HCT116 (cell line): ENCODE results near the gene SIGMAR1. TPM values are rescaled to one million over a fixed set of nuclear protein-coding genes. Genes with fewer than 3 reads are reported as not detected.

Experiments
- ATAC-seq: fragments of 200-7000 bp; cut with Tn5 transposase; 2 replicates; pipeline ENCODE4 v1.9.1; 2020; ENCODE audit warnings: mild to moderate bottlenecking, moderate library complexity
- BruUV-seq: library from RNA; stranded (reverse); fragments of 400-500 nt; replicated peaks from 2 replicates; lab custom pipeline; 2021; lab: Mats Ljungman, UMichigan
- CTCF ChIA-PET: fragments of 300-600 bp; sonication (Branson Sonifier 250); formaldehyde crosslinking; loops from one replicate; lab custom pipeline; 2021; ENCODE audit warnings: antibody characterized with exemption; lab: Charles Lee
- POLR2A ChIA-PET: fragments of 300-600, 350-600 bp; sonication (Branson Sonifier 250); formaldehyde crosslinking; loops from one replicate; lab custom pipeline; 2021; ENCODE audit warnings: antibody characterized with exemption; lab: Charles Lee
- RAD21 ChIA-PET, 2 experiments: fragments of 300-600 bp; sonication (Branson Sonifier 250); formaldehyde crosslinking; loops; one replicate each; lab custom pipeline; 2023; ENCODE audit warnings: low total read pairs in 2 of 2; ENCODE audit not compliant: uncharacterized antibody in 2 of 2, unreplicated experiment in 2 of 2, low non-redundant PET in 1 of 2; lab: Charles Lee
- DNase-seq: peaks from one replicate; pipeline ENCODE4 v3.0.0-alpha.2; 2010; ENCODE audit warnings: low read depth, low spot score
- H2AFZ ChIP-seq: fragments of 200-600 bp; shearing (Covaris generic), sonication (generic); 2 replicates; pipeline ENCODE4 v1.6.1; 2017; ENCODE audit warnings: low read depth, mixed run types, mixed read lengths, antibody characterized with exemption, low read length; ENCODE audit not compliant: poor library complexity, severe bottlenecking
- H3K27ac ChIP-seq: 2 replicates; pipeline ENCODE4 v1.5.1; 2012; ENCODE audit warnings: low read depth, low read length
- H3K27me3 ChIP-seq: fragments of 200-600 bp; sonication (generic); 2 replicates; pipeline ENCODE4 v1.6.1; 2016; ENCODE audit warnings: mixed run types, low read length, mixed read lengths; ENCODE audit not compliant: insufficient read depth
- H3K36me3 ChIP-seq, 2 experiments: fragments of 200-500 bp in 1 of 2; fragments of 200-600 bp in 1 of 2; sonication (Bioruptor generic) in 1 of 2; sonication (generic) in 1 of 2; 2 replicates each; pipeline versions ENCODE4 v1.5.1 to v1.6.1; 2014 to 2016; ENCODE audit warnings: low read length in 2 of 2, inconsistent platforms in 1 of 2, mixed read lengths in 1 of 2, mixed run types in 1 of 2; ENCODE audit not compliant: insufficient read depth in 2 of 2, control insufficient read depth in 1 of 2
- H3K4me1 ChIP-seq, 2 experiments: fragments of 200-600 bp in 1 of 2; sonication (generic) in 1 of 2; 2 replicates each; pipeline versions ENCODE4 v1.5.1 to v1.6.1; 2012 to 2017; ENCODE audit warnings: low read length in 2 of 2, inconsistent platforms in 1 of 2, mild to moderate bottlenecking in 1 of 2, mixed read lengths in 1 of 2, mixed run types in 1 of 2, moderate library complexity in 1 of 2; ENCODE audit not compliant: insufficient read depth in 2 of 2, control insufficient read depth in 1 of 2
- H3K4me2 ChIP-seq: fragments of 200-600 bp; sonication (generic); 2 replicates; pipeline ENCODE4 v1.6.1; 2017; ENCODE audit warnings: mixed run types, low read length, mixed read lengths
- H3K4me3 ChIP-seq, 2 experiments: fragments of 200-600 bp in 1 of 2; sonication (generic) in 1 of 2; replicated peaks in 1 of 2; 2 replicates each; pipeline ENCODE4 v1.5.1; 2011 to 2016; ENCODE audit warnings: low read length in 2 of 2, control low read depth in 1 of 2, low read depth in 1 of 2, mild to moderate bottlenecking in 1 of 2, mixed read lengths in 1 of 2, mixed run types in 1 of 2
- H3K79me2 ChIP-seq: fragments of 200-600 bp; sonication (generic); 2 replicates; pipeline ENCODE4 v1.6.1; 2017; ENCODE audit warnings: mild to moderate bottlenecking, mixed run types, low read length, moderate library complexity, mixed read lengths; ENCODE audit not compliant: insufficient read depth
- H3K9ac ChIP-seq: fragments of 200-600 bp; sonication (generic); 2 replicates; pipeline ENCODE4 v1.6.1; 2016; ENCODE audit warnings: low read length, mixed read lengths
- H3K9me2 ChIP-seq: fragments of 200-600 bp; sonication (generic), shearing (Covaris generic); 2 replicates; pipeline ENCODE4 v1.6.1; 2017; ENCODE audit warnings: mixed run types, mild to moderate bottlenecking, moderate library complexity; ENCODE audit not compliant: insufficient read depth
- H3K9me3 ChIP-seq, 2 experiments: fragments of 200-500 bp in 1 of 2; fragments of 200-600 bp in 1 of 2; sonication (Bioruptor generic) in 1 of 2; sonication (generic) in 1 of 2; 2 replicates each; pipeline ENCODE4 v1.6.1; 2014 to 2017; ENCODE audit warnings: low read length in 2 of 2, mixed read lengths in 2 of 2, inconsistent platforms in 1 of 2, low read depth in 1 of 2, mild to moderate bottlenecking in 1 of 2, mixed run types in 1 of 2, moderate library complexity in 1 of 2; ENCODE audit not compliant: control insufficient read depth in 1 of 2, insufficient read depth in 1 of 2
- H4K20me1 ChIP-seq: fragments of 200-600 bp; sonication (generic), shearing (Covaris generic); 2 replicates; pipeline ENCODE4 v1.6.1; 2017; ENCODE audit warnings: mixed run types, mild to moderate bottlenecking, moderate library complexity; ENCODE audit not compliant: insufficient read depth
- ATF3 ChIP-seq: IDR thresholded peaks from 2 replicates; pipeline ENCODE4 v1.6.1; 2012
- CBX3 ChIP-seq: IDR thresholded peaks from 2 replicates; pipeline ENCODE4 v1.6.1; 2012; ENCODE audit warnings: low read depth
- CEBPB ChIP-seq: IDR thresholded peaks from 2 replicates; pipeline ENCODE4 v1.6.1; 2012; ENCODE audit warnings: low read depth
- CTCF ChIP-seq, 3 experiments: fragments of 200-600 bp in 1 of 3; sonication (generic) in 1 of 3; IDR thresholded peaks in 2 of 3; conservative IDR thresholded peaks in 1 of 3; 2 replicates each; pipeline ENCODE4 v1.5.1; 2012 to 2017; ENCODE audit warnings: low read depth in 2 of 3, low read length in 2 of 3, antibody characterized with exemption in 1 of 3, borderline replicate concordance in 1 of 3, control low read depth in 1 of 3, mild to moderate bottlenecking in 1 of 3, mixed read lengths in 1 of 3, mixed run types in 1 of 3, moderate library complexity in 1 of 3; ENCODE audit not compliant: insufficient read depth in 1 of 3
- EGR1 ChIP-seq: IDR thresholded peaks from 2 replicates; pipeline ENCODE4 v1.6.1; 2012; ENCODE audit warnings: low read depth
- ELF1 ChIP-seq: IDR thresholded peaks from 2 replicates; pipeline ENCODE4 v1.6.1; 2012; ENCODE audit warnings: low read depth, borderline replicate concordance
- EZH2 ChIP-seq: fragments of 200-600 bp; sonication (generic); IDR thresholded peaks from 2 replicates; pipeline ENCODE4 v1.6.1; 2017; ENCODE audit warnings: antibody characterized with exemption, mixed run types
- EZH2phosphoT487 ChIP-seq: fragments of 200-600 bp; IDR thresholded peaks from 2 replicates; pipeline ENCODE4 v1.6.1; 2018; ENCODE audit warnings: antibody characterized with exemption, borderline replicate concordance
- FOSL1 ChIP-seq: IDR thresholded peaks from 2 replicates; pipeline ENCODE4 v1.6.1; 2012; ENCODE audit warnings: low read depth
- JUND ChIP-seq: IDR thresholded peaks from 2 replicates; pipeline ENCODE4 v1.6.1; 2012
- MAX ChIP-seq: IDR thresholded peaks from 2 replicates; pipeline ENCODE4 v1.6.1; 2012
- POLR2A ChIP-seq: IDR thresholded peaks from 2 replicates; pipeline ENCODE4 v1.7.0; 2011; ENCODE audit warnings: borderline replicate concordance; ENCODE audit not compliant: insufficient read depth, insufficient read length; ENCODE audit errors: extremely low read depth
- POLR2AphosphoS5 ChIP-seq: IDR thresholded peaks from 2 replicates; pipeline ENCODE4 v1.6.1; 2011; ENCODE audit warnings: mild to moderate bottlenecking, low read depth, low read length, moderate library complexity
- RAD21 ChIP-seq: IDR thresholded peaks from 2 replicates; pipeline ENCODE4 v1.6.1; 2012; ENCODE audit warnings: low read depth, mild to moderate bottlenecking
- REST ChIP-seq: IDR thresholded peaks from 2 replicates; pipeline ENCODE4 v1.6.1; 2012; ENCODE audit warnings: low read depth
- SIN3A ChIP-seq: IDR thresholded peaks from 2 replicates; pipeline ENCODE4 v1.6.1; 2012; ENCODE audit warnings: low read depth
- SP1 ChIP-seq: IDR thresholded peaks from 2 replicates; pipeline ENCODE4 v1.6.1; 2012; ENCODE audit warnings: low read depth
- SRF ChIP-seq: IDR thresholded peaks from 2 replicates; pipeline ENCODE4 v1.6.1; 2012; ENCODE audit warnings: low read depth
- TCF7L2 ChIP-seq: IDR thresholded peaks from 2 replicates; pipeline ENCODE4 v1.7.0; 2011; ENCODE audit warnings: borderline replicate concordance, inconsistent platforms; ENCODE audit not compliant: insufficient read depth, insufficient read length; ENCODE audit errors: extremely low read depth
- ZFX ChIP-seq: fragments of 450-650 bp; IDR thresholded peaks from 2 replicates; pipeline ENCODE4 v1.6.1; 2017
- ZNF274 ChIP-seq: fragments of 200-500 bp; sonication (Bioruptor generic); IDR thresholded peaks from 2 replicates; pipeline ENCODE4 v1.6.1; 2014; ENCODE audit warnings: mild to moderate bottlenecking, low read depth, low read length, inconsistent platforms
- intact Hi-C: fragments of 100-400 bp; cut with micrococcal nuclease; formaldehyde crosslinking; loops from 2 replicates; pipeline ENCODE4 v1.10.0; 2022
- total RNA-seq: library from RNA; stranded (reverse); gene quantifications from one replicate; pipeline ENCODE4 v1.2.1, GENCODE V29; 2021; ENCODE audit not compliant: unreplicated experiment

SIGMAR1 gene
- total RNA-seq, 1 experiment from 2014 or later, result 109 TPM

- intact Hi-C loops, result no loop called here
- Histone ChIP-seq H3K4me1 (peaks cover 5 to 11% of the 10 kb centered on the region in 2 experiments; a peak in 3 of 4 replicates), H3K79me2 (peaks cover 5% of the 10 kb centered on the region; the same call in 1 of the 2 replicates), H2AFZ (peak within 1 kb of the TSS; percentile 24), H3K9me2 (no peaks in the 10 kb centered on the region), H3K4me2 (peak within 1 kb of the TSS; percentile 98), H3K27me3 (no peaks in the 10 kb centered on the region), H3K9ac (peak within 1 kb of the TSS; percentile 66), H3K27ac (0 out of 2 replicates have a peak within 1 kb of the TSS, but pooled peaks have one; percentile 11), H3K4me3 (peak within 1 kb of the TSS; percentile 88 to 95), H4K20me1 (no peaks in the 10 kb centered on the region), H3K9me3 (no peaks in the 10 kb centered on the region), H3K36me3 (peaks cover 0 to 6% of the 10 kb centered on the region in 2 experiments; a peak in 2 of 4 replicates)
- ChIA-PET CTCF (interaction anchor here (1.4 to 1.7 kb wide), 3 partner anchors 10 to 18 kb away, joined by 3 to 8 read pairs (median 4); no protein-coding TSS in a partner anchor), RAD21 (no interaction called here), POLR2A (interaction anchor here (0.7 to 1.7 kb wide), 5 partner anchors 9 to 18 kb away, joined by 3 to 9 read pairs (median 4); partner anchors contain the start of genes ARID3C, RPP25L and SIGMAR1)
- ATAC-seq (peak; percentile 98), DNase-seq (peak; percentile 89)
- TSS peak; percentile 59 for BruUV-seq
- no peak for TF ChIP-seq EZH2phosphoT487
- 0 out of 2 replicates have a peak, but pooled peaks have one; percentile 25 for TF ChIP-seq ZFX
- peak; percentile 67; the same call in 1 of the 2 replicates for TF ChIP-seq SIN3A
- TF ChIP-seq SP1, result peak; percentile 66
- no peak for TF ChIP-seq EZH2
- TF ChIP-seq POLR2AphosphoS5, result peak; percentile 68
- no peak; the same call in 1 of the 2 replicates for TF ChIP-seq ELF1
- no peak for TF ChIP-seq MAX
- TF ChIP-seq REST, result no peak
- no peak for TF ChIP-seq SRF
- no peak for TF ChIP-seq EGR1
- TF ChIP-seq FOSL1, result no peak
- TF ChIP-seq CTCF (IDR thresholded peaks at IDR 0.05 in 2 of 3, conservative IDR thresholded peaks at IDR 0.05 in 1 of 3; ENCODE audit: borderline replicate concordance in 1 of 3, insufficient read depth in 1 of 3, low read depth in 2 of 3, low read length in 2 of 3), result no peak
- no peak for TF ChIP-seq ATF3
- no peak for TF ChIP-seq TCF7L2
- no peak for TF ChIP-seq CBX3
- TF ChIP-seq RAD21, result no peak
- TF ChIP-seq ZNF274, result no peak
- TF ChIP-seq POLR2A, result peak; percentile 39
- TF ChIP-seq JUND, result no peak
- no peak for TF ChIP-seq CEBPB
Measured at GRCh38 chr9:34620061-34620994, 17.3 kb downstream of the SIGMAR1 start, which contains the start of gene DCTN3. Gene DCTN3 (minus strand): TSS chr9:34620495. CDS start chr9:34620464, 31 bp downstream.
